GM12891 (cell line): ENCODE data around the gene NF1.
"Not testable (repeated sequence)": the region's sequence is repeated elsewhere in the genome, so short reads cannot be mapped to it uniquely, and the experiment has no call there.

Source experiments
- DNase-seq: peaks from one replicate; pipeline ENCODE4 v3.0.0; 2011; ENCODE audit warnings: low spot score; ENCODE audit not compliant: insufficient read length
- FAIRE-seq: peaks from 2 replicates; lab custom pipeline; 2011; peaks lifted over from hg19 to GRCh38; lab: Jason Lieb, UNC
- PAX5 ChIP-seq: IDR thresholded peaks from 2 replicates; pipeline ENCODE4 v1.6.1; 2011; ENCODE audit warnings: low read length, moderate library complexity, mild to moderate bottlenecking; ENCODE audit not compliant: insufficient read depth, severe bottlenecking
- POLR2A ChIP-seq: IDR thresholded peaks from 2 replicates; pipeline ENCODE4 v1.6.1; 2011; ENCODE audit warnings: low read depth, low read length, control low read depth
- POLR2AphosphoS5 ChIP-seq: IDR thresholded peaks from 2 replicates; pipeline ENCODE4 v1.6.1; 2011; ENCODE audit warnings: low read depth, low read length, control low read depth
- POU2F2 ChIP-seq: IDR thresholded peaks from 2 replicates; pipeline ENCODE4 v1.6.1; 2011; ENCODE audit warnings: low read depth, mild to moderate bottlenecking, control low read depth, low read length, moderate library complexity
- SPI1 ChIP-seq: IDR thresholded peaks from 2 replicates; pipeline ENCODE4 v1.6.1; 2011; ENCODE audit warnings: low read depth, low read length, control low read depth
- TAF1 ChIP-seq: IDR thresholded peaks from 2 replicates; pipeline ENCODE4 v1.6.1; 2011; ENCODE audit warnings: low read depth, low read length, control low read depth

The NF1 gene

GRCh38 chr17:31167111-31167510 lies 72.3 kb downstream of the NF1 start:
- no peak for TF ChIP-seq PAX5
- no peak for TF ChIP-seq POLR2AphosphoS5
- no peak for TF ChIP-seq SPI1
- TF ChIP-seq POLR2A, result no peak
- no peak for TF ChIP-seq POU2F2
- TF ChIP-seq TAF1, result no peak
- DNase-seq (no peak), FAIRE-seq (no peak)

GRCh38 chr17:31171701-31172100 lies 76.9 kb downstream of the NF1 start:
- no peak for DNase-seq
- FAIRE-seq, result no peak
- no peak for TF ChIP-seq SPI1
- no peak for TF ChIP-seq POLR2AphosphoS5
- TF ChIP-seq TAF1, result no peak
- TF ChIP-seq POLR2A, result no peak
- no peak for TF ChIP-seq POU2F2
- no peak for TF ChIP-seq PAX5

GRCh38 chr17:31172388-31172787 lies 77.6 kb downstream of the NF1 start:
- DNase-seq (no peak), FAIRE-seq (no peak)
- TF ChIP-seq POU2F2 (no peak), PAX5 (no peak), POLR2A (no peak), SPI1 (no peak), TAF1 (no peak), POLR2AphosphoS5 (no peak)

DNA sequence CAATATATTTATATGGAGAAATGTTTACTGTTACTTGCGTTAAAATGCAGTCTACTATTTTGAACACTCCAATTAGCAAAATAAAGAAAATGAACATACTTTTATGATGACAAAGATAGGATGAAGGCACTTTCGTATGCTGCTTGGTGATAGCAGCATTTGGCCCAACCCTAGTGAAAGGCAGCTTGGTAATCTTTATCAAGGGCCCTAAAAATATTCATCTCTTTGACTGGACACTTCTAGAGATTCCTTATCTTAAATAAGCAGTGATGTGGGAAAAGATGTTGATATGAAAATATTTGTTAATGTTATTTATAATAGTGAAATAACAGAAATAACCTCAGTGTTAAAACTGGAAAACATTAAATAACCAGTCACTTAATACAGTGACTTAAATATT lies 79.4 kb downstream of the NF1 start:
- TF ChIP-seq POLR2A (no peak), TAF1 (no peak)
- FAIRE-seq, result no peak
- no peak for DNase-seq

DNA sequence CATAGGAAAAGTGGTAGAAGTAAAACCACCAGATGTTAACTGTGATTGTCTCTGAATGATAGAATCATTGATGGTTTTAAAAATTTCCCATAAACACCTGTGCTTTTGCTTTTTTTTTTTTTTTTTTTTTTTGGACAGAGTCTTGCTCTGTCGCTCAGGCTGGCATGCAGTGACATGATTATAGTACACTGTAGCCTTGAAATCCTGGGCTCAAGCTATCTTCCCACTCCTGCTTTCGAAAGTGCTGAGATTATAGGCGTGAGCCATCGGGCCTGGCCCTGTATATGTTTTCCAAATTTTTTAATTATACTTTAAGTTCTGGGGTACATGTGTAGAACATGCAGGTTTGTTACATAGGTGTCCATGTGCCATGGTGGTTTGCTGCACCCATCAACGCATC lies 80.5 kb downstream of the NF1 start:
- DNase-seq (no peak), FAIRE-seq (no peak)
- no peak for TF ChIP-seq POLR2AphosphoS5
- TF ChIP-seq POLR2A, result no peak

- DNase-seq, FAIRE-seq: not testable (repeated sequence)
Measured at GRCh38 chr17:31176143-31176542, 81.4 kb downstream of the NF1 start.

DNA sequence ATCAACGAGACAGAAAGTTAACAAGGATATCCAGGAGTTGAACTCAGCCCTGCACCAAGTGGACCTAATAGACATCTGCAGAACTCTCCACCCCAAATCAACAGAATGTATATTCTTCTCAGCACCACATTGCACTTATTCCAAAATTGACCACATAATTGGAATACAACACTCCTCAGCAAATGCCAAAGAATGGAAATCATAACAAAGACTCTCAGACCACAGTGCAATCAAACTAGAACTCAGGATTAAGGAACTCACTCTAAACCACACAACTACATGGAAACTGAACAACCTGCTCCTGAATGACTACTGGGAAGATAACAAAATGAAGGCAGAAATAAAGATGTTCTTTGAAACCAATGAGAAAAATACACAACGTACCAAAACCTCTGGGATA lies 84.2 kb downstream of the NF1 start:
- not testable (repeated sequence) for DNase-seq, FAIRE-seq

DNA sequence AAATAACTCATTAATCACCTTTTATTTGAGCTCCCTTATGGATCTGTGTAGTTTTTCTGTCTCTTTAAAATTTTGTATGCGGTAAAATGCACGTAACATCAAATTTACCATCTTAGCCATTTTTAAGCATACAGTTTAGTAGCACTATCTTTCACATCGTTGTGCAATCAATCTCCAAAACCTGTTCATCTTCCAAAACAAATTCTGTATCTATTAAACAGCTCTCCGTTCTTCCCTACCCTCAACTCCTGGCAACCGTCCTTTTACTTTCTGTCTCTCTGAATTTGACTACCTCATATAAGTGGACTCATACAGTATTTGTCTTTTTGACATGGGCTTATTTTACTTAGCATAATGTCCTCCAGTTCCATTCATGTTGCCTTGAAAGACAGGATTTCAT lies 100.5 kb downstream of the NF1 start:
- DNase-seq (no peak), FAIRE-seq (no peak)
- TF ChIP-seq POLR2AphosphoS5, result no peak
- TF ChIP-seq POU2F2, result no peak
- TF ChIP-seq TAF1, result no peak
- TF ChIP-seq SPI1, result no peak
- no peak for TF ChIP-seq POLR2A
- no peak for TF ChIP-seq PAX5

GRCh38 chr17:31198026-31198425 lies 103.2 kb downstream of the NF1 start:
- no peak for FAIRE-seq

GRCh38 chr17:31198666-31199065 lies 103.9 kb downstream of the NF1 start:
- DNase-seq, result not testable (repeated sequence)

More at GRCh38 chr17:31198026-31198425, 103.2 kb downstream of the NF1 start:
- TF ChIP-seq TAF1 (no peak), POLR2A (no peak), SPI1 (no peak), POU2F2 (no peak), PAX5 (no peak), POLR2AphosphoS5 (no peak)
- DNase-seq, result no peak

GRCh38 chr17:31200287-31200686 lies 105.5 kb downstream of the NF1 start:
- FAIRE-seq (no peak), DNase-seq (no peak)
- TF ChIP-seq POLR2AphosphoS5 (no peak), POLR2A (no peak)

More at GRCh38 chr17:31198666-31199065, 103.9 kb downstream of the NF1 start:
- not testable (repeated sequence) for FAIRE-seq

- TF ChIP-seq POLR2A (no peak), PAX5 (no peak), POU2F2 (no peak), TAF1 (no peak), SPI1 (no peak), POLR2AphosphoS5 (no peak)
- no peak for DNase-seq
- no peak for FAIRE-seq
Measured at GRCh38 chr17:31202968-31203367, 108.2 kb downstream of the NF1 start.
